Measurements from ENCODE around the gene AUTS2.

Gene AUTS2

DNA sequence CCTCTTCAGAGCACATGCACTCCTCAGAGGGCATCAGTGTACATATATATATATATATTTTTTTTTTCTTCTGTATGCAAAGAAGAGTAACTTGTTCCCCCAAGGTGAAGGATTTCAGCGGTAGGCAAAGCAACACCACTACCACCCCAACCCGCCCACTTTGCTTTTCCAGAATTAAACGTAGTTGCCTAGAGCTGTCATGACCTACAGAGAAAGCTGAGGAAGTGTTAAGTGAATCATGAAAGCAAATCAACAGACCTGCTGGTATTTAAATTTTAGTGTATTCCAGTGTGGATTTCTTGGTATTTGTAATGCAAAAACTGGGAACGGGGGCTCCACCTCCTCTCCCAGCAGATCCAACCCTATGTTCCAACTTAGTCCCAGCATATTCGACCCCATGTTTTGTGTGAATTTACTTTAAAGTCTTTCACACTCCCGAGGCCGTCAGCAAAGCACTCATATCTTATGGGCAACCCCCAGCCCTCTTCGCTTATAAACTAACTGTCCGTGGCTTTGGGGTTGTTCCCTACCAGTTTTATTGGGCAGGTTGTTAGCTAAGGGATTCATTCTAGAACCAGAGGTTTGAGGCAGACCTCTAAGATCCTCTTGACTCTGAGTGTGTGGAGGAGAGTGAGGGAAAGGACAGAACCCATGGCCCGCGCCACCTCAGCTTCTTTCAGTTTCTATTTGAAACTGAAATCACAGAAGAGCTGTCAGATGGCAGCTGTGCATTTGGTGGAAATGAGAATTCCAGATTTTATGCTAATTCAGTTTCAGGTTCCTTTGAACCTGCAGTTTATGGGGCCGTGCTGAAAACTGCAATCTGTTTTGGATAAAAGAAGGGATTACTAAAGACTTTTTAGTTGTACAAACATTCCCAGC lies 1083.4 kb downstream of the AUTS2 start:
- H3K4me3 ChIP-seq (ENCODE audit: low read depth, low read length): no peak overlapping the region
- no peak for DNase-seq (ENCODE audit: low read depth)
- TF ChIP-seq CTCF (IDR thresholded peaks at IDR 0.05; ENCODE audit: control insufficient read depth, extremely low read depth, insufficient read depth): no peak

DNA sequence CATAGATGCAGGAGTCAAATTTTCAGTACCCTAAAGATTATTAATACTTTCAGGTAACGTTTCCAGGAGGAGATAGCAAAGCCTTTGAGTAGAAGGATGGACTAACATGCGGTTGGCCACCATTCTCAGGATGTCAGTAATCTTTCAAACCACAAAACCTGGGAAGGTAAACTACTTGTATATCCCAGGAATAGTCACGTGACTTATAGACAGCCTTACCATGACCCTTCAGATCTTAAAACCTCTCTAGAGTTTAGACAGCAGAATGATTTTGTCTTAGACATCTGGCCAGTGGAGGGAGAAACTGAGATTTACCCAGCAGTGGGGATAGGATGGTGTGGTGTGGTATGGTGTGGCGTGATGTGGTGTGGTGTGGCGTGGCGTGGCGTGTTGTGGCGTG lies 1085.9 kb downstream of the AUTS2 start:
- DNase-seq (ENCODE audit: low read depth): no peak
- no peak for TF ChIP-seq CTCF (IDR thresholded peaks at IDR 0.05; ENCODE audit: control insufficient read depth, extremely low read depth, insufficient read depth)
- no peak overlapping the region for H3K4me3 ChIP-seq (ENCODE audit: low read depth, low read length)

DNA sequence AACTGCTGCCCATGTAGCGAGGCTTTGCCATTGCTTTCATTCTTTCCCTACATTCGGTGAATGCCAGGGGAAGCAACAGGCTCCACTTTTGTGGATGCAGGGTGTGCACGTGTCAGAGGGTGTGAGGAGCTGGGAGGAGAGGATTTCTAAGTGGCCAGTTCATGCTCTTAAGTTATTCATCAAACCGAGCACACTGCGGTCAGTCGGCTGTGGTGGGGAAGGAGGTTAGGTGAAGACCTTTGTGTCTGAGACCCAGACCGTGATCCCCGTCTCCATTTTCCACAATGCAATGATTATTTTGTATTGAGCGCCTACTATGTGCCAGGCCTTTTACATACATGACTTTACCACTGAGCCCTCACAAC lies 1095.0 kb downstream of the AUTS2 start:
- DNase-seq (ENCODE audit: low read depth): no peak
- peak overlapping the region; percentile 64 for H3K4me3 ChIP-seq (ENCODE audit: low read depth, low read length)

DNA sequence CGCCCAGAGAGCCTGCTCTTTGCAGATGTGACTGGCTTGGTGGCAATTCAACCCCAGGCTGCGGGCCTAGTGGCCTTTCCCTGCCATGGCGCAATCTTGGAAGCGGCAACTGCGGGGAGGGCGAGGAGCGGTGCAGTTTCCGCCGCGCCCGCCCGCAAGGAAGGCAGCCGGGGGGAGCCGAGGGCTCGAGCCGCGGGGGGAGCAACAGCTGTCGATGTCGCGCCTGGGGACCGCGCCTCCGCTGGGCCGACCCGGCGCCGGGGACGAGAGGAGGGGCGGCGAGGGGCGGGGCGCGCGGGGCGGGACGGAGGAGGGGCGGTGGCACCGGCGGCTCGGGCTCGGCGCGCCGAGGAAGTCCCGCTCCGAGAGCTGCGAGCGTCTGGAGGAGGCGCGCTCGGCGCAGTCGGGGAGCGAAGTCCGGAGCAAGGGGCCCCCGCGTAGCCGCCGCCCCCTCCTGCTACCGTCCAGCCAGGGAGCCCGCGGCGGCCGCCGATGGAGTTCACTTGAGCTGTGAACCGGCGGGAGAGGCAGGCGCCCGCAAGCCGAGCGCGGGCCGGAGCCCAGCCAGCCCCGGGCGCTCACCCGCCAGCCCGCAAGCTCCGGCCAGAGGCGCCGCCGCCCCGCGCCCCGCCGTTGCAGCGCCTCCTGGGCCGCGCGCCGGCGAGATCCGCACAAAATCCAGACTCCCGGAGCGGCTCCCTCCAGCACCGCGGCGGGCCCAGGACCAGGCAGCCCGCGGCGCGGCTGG lies 1095.6 kb downstream of the AUTS2 start:
- H3K4me3 ChIP-seq (ENCODE audit: low read depth, low read length): peak overlapping the region; percentile 64
- DNase-seq (ENCODE audit: low read depth): no peak
- TF ChIP-seq CTCF (IDR thresholded peaks at IDR 0.05; ENCODE audit: control insufficient read depth, extremely low read depth, insufficient read depth): no peak

More for the DNA sequence above, 1095.0 kb downstream of the AUTS2 start:
- no peak for TF ChIP-seq CTCF (IDR thresholded peaks at IDR 0.05; ENCODE audit: control insufficient read depth, extremely low read depth, insufficient read depth)

- H3K4me3 ChIP-seq (ENCODE audit: low read depth, low read length): peak overlapping the region; percentile 64
- DNase-seq (ENCODE audit: low read depth): no peak
- TF ChIP-seq CTCF (IDR thresholded peaks at IDR 0.05; ENCODE audit: control insufficient read depth, extremely low read depth, insufficient read depth): no peak
These were observed 1096.2 kb downstream of the AUTS2 start for GRCh38 chr7:70694434-70694970.

DNA sequence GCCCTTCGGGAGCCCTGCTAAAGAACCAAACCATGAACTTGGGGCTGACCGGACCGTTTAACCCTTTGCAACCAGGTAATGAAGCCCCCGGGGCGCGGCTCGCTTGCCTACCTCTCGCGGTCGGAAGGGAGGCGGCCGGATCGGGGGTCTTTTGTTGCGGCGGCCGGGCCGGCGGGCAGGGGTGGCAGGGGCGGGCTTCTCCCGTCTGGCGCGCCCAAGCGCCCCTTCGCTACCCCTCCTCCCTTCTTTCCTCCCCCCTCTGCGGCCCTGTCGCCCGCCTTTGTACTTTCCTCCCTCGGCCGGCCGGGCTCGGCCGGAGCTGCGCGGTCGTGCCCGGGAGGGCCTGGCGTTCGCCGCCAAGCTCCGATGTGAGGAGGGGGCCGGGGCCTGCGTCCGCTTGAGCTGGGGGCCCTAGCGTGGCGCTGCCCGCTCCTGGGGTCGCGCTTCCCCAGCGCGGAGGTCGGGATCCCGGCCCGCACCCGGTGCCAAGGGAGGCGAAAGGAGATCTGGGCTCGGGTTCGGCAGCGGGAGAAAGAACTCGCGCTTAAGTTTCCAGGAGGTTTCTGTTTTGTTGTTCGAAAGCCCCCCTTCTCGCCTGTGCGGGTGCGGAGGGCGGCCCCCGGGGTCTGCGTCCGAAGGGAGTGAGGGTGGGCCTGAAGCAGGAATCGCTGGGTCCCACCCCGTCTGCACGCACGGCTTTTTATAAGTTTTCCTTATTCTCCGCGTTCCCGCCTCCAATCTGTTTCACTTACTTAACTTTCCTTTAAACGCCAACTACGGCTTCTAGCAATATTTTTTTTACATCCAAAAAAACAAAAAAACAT lies 1096.9 kb downstream of the AUTS2 start:
- H3K4me3 ChIP-seq (ENCODE audit: low read depth, low read length): peak overlapping the region; percentile 64
- no peak for TF ChIP-seq CTCF (IDR thresholded peaks at IDR 0.05; ENCODE audit: control insufficient read depth, extremely low read depth, insufficient read depth)
- no peak for DNase-seq (ENCODE audit: low read depth)

All from LNCaP clone FGC (cell line).